Breast epithelium (tissue), 3 donors: Measurements from ENCODE around the gene LPAR2.

ENCODE experiments used
- POLR2A ChIP-seq: fragments of 450-650 bp; IDR thresholded peaks from one replicate; pipeline ENCODE4 v1.6.1; 2016; ENCODE audit warnings: antibody characterized with exemption, mild to moderate bottlenecking, moderate library complexity
- POLR2AphosphoS5 ChIP-seq, 3 donors: sonication (generic); formaldehyde crosslinking; IDR thresholded peaks; one replicate each; pipeline ENCODE4 v1.6.1; 2017; ENCODE audit warnings: antibody characterized with exemption in 3 of 3
- TF ChIP-seq, protein P1 (sequence below), 3 donors: fragments of 450-650 bp; IDR thresholded peaks; one replicate each; pipeline ENCODE4 v1.5.1; 2016 to 2017; ENCODE audit warnings: antibody characterized with exemption in 3 of 3, mild to moderate bottlenecking in 3 of 3, moderate library complexity in 3 of 3

- TF ChIP-seq, protein P1, sequence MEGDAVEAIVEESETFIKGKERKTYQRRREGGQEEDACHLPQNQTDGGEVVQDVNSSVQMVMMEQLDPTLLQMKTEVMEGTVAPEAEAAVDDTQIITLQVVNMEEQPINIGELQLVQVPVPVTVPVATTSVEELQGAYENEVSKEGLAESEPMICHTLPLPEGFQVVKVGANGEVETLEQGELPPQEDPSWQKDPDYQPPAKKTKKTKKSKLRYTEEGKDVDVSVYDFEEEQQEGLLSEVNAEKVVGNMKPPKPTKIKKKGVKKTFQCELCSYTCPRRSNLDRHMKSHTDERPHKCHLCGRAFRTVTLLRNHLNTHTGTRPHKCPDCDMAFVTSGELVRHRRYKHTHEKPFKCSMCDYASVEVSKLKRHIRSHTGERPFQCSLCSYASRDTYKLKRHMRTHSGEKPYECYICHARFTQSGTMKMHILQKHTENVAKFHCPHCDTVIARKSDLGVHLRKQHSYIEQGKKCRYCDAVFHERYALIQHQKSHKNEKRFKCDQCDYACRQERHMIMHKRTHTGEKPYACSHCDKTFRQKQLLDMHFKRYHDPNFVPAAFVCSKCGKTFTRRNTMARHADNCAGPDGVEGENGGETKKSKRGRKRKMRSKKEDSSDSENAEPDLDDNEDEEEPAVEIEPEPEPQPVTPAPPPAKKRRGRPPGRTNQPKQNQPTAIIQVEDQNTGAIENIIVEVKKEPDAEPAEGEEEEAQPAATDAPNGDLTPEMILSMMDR (IDR thresholded peaks at IDR 0.05) = no peak
- no peak for TF ChIP-seq POLR2AphosphoS5 (IDR thresholded peaks at IDR 0.05)
- no peak for TF ChIP-seq POLR2A
Measured at GRCh38 chr19:19618219-19619051, 9.6 kb downstream of the LPAR2 start, which contains the start of gene PBX4.
